VCaP (cell line): ENCODE measurements around the gene KCNK10.

Source experiments
- H3K27ac ChIP-seq: fragments of 450-650 bp; 2 replicates; pipeline ENCODE4 v1.5.1; 2017
- CTCF ChIP-seq: fragments of 450-650 bp; conservative IDR thresholded peaks from 2 replicates; pipeline ENCODE4 v1.5.1; 2017; ENCODE audit warnings: mild to moderate bottlenecking, moderate library complexity

KCNK10 gene

GRCh38 chr14:88252498-88252897 lies 70.6 kb downstream of the KCNK10 start:
- no peak overlapping the region for H3K27ac ChIP-seq
- TF ChIP-seq CTCF: no peak

GRCh38 chr14:88251650-88252049 lies 71.4 kb downstream of the KCNK10 start:
- H3K27ac ChIP-seq: no peak overlapping the region
- TF ChIP-seq CTCF: no peak

- H3K27ac ChIP-seq: no peak overlapping the region
- TF ChIP-seq CTCF: no peak
These were observed 73.8 kb downstream of the KCNK10 start for GRCh38 chr14:88249266-88249665.

- no peak overlapping the region for H3K27ac ChIP-seq
- no peak for TF ChIP-seq CTCF
These were observed 74.5 kb downstream of the KCNK10 start for GRCh38 chr14:88248606-88249005.

GRCh38 chr14:88247228-88247627 lies 75.8 kb downstream of the KCNK10 start:
- no peak for TF ChIP-seq CTCF
- H3K27ac ChIP-seq: no peak overlapping the region

GRCh38 chr14:88245321-88245720 lies 77.7 kb downstream of the KCNK10 start:
- TF ChIP-seq CTCF: no peak
- H3K27ac ChIP-seq: no peak overlapping the region

GRCh38 chr14:88243946-88244345 lies 79.1 kb downstream of the KCNK10 start:
- no peak for TF ChIP-seq CTCF
- H3K27ac ChIP-seq: no peak overlapping the region

GRCh38 chr14:88242446-88242845 lies 80.6 kb downstream of the KCNK10 start:
- H3K27ac ChIP-seq: no peak overlapping the region

More at GRCh38 chr14:88242446-88242845, 80.6 kb downstream of the KCNK10 start:
- TF ChIP-seq CTCF: no peak
